H1 (cell line): Measurements from ENCODE around the gene TRIM24.

Experiments
- JUN ChIP-seq: IDR thresholded peaks from 2 replicates; pipeline ENCODE4 v1.6.1; 2011; ENCODE audit warnings: low read depth, mild to moderate bottlenecking, improper control_type of control experiment, low read length
- JUND ChIP-seq: IDR thresholded peaks from 2 replicates; pipeline ENCODE4 v1.6.1; 2011; ENCODE audit warnings: mild to moderate bottlenecking, improper control_type of control experiment, low read length
- POLR2AphosphoS5 ChIP-seq: IDR thresholded peaks from 2 replicates; pipeline ENCODE4 v1.6.1; 2011; ENCODE audit warnings: low read depth, low read length
- TAF1 ChIP-seq: IDR thresholded peaks from 2 replicates; pipeline ENCODE4 v1.6.1; 2011; ENCODE audit warnings: mild to moderate bottlenecking, low read depth, low read length
- TF ChIP-seq, protein P1 (sequence below): fragments of 300-600 bp; sonication (generic); IDR thresholded peaks from 2 replicates; pipeline ENCODE4 v1.7.1; 2012; ENCODE audit warnings: low read length, moderate library complexity, mild to moderate bottlenecking, inconsistent platforms; ENCODE audit not compliant: insufficient replicate concordance

DNA sequence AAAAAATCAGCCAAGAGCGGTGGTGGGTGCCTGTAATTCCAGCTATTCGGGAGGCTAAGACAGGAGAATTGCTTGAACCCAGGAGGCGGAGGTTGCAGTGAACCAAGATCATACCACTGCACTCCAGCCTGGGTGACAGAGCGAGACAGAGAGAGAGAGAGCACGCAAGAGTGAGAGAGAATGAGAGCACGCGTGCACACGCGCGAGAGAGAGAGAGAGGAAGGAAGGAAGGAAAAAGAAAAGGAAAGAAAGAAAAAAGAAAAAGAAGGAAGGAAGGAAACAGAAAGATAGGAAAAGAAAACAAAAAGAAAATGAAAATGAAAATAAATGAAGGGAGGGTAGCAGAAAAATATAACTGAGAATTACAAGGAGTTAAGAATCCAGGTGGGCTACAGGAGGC is 158.4 kb downstream of the TRIM24 start:
- TF ChIP-seq POLR2AphosphoS5 (no peak), JUN (no peak), JUND (no peak), TAF1 (no peak)
- TF ChIP-seq, protein P1, sequence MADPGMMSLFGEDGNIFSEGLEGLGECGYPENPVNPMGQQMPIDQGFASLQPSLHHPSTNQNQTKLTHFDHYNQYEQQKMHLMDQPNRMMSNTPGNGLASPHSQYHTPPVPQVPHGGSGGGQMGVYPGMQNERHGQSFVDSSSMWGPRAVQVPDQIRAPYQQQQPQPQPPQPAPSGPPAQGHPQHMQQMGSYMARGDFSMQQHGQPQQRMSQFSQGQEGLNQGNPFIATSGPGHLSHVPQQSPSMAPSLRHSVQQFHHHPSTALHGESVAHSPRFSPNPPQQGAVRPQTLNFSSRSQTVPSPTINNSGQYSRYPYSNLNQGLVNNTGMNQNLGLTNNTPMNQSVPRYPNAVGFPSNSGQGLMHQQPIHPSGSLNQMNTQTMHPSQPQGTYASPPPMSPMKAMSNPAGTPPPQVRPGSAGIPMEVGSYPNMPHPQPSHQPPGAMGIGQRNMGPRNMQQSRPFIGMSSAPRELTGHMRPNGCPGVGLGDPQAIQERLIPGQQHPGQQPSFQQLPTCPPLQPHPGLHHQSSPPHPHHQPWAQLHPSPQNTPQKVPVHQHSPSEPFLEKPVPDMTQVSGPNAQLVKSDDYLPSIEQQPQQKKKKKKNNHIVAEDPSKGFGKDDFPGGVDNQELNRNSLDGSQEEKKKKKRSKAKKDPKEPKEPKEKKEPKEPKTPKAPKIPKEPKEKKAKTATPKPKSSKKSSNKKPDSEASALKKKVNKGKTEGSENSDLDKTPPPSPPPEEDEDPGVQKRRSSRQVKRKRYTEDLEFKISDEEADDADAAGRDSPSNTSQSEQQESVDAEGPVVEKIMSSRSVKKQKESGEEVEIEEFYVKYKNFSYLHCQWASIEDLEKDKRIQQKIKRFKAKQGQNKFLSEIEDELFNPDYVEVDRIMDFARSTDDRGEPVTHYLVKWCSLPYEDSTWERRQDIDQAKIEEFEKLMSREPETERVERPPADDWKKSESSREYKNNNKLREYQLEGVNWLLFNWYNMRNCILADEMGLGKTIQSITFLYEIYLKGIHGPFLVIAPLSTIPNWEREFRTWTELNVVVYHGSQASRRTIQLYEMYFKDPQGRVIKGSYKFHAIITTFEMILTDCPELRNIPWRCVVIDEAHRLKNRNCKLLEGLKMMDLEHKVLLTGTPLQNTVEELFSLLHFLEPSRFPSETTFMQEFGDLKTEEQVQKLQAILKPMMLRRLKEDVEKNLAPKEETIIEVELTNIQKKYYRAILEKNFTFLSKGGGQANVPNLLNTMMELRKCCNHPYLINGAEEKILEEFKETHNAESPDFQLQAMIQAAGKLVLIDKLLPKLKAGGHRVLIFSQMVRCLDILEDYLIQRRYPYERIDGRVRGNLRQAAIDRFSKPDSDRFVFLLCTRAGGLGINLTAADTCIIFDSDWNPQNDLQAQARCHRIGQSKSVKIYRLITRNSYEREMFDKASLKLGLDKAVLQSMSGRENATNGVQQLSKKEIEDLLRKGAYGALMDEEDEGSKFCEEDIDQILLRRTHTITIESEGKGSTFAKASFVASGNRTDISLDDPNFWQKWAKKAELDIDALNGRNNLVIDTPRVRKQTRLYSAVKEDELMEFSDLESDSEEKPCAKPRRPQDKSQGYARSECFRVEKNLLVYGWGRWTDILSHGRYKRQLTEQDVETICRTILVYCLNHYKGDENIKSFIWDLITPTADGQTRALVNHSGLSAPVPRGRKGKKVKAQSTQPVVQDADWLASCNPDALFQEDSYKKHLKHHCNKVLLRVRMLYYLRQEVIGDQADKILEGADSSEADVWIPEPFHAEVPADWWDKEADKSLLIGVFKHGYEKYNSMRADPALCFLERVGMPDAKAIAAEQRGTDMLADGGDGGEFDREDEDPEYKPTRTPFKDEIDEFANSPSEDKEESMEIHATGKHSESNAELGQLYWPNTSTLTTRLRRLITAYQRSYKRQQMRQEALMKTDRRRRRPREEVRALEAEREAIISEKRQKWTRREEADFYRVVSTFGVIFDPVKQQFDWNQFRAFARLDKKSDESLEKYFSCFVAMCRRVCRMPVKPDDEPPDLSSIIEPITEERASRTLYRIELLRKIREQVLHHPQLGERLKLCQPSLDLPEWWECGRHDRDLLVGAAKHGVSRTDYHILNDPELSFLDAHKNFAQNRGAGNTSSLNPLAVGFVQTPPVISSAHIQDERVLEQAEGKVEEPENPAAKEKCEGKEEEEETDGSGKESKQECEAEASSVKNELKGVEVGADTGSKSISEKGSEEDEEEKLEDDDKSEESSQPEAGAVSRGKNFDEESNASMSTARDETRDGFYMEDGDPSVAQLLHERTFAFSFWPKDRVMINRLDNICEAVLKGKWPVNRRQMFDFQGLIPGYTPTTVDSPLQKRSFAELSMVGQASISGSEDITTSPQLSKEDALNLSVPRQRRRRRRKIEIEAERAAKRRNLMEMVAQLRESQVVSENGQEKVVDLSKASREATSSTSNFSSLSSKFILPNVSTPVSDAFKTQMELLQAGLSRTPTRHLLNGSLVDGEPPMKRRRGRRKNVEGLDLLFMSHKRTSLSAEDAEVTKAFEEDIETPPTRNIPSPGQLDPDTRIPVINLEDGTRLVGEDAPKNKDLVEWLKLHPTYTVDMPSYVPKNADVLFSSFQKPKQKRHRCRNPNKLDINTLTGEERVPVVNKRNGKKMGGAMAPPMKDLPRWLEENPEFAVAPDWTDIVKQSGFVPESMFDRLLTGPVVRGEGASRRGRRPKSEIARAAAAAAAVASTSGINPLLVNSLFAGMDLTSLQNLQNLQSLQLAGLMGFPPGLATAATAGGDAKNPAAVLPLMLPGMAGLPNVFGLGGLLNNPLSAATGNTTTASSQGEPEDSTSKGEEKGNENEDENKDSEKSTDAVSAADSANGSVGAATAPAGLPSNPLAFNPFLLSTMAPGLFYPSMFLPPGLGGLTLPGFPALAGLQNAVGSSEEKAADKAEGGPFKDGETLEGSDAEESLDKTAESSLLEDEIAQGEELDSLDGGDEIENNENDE = no peak
